Measurements from ENCODE around the gene SGMS1. TPM values are rescaled to one million over a fixed set of nuclear protein-coding genes. Genes with fewer than 3 reads are reported as not detected.

SGMS1 gene
- polyA plus RNA-seq, 1 donor from 2014 or later: 8.0 TPM

GRCh38 chr10:50473756-50474155, 150.0 kb downstream of the SGMS1 start:
- no peak overlapping the region for H3K9ac ChIP-seq (ENCODE audit: low read length)
- no peak overlapping the region for H3K27ac ChIP-seq (ENCODE audit: low read length)
- no peaks in the 10 kb centered on the region for H4K20me1 ChIP-seq (ENCODE audit: insufficient read depth)
- H3K36me3 ChIP-seq (ENCODE audit: insufficient read depth, low read length): no peaks in the 10 kb centered on the region
- no peak overlapping the region for H2AFZ ChIP-seq (ENCODE audit: low read depth, low read length)
- no peaks in the 10 kb centered on the region for H3K9me3 ChIP-seq (ENCODE audit: low read length)
- H3K27me3 ChIP-seq (ENCODE audit: insufficient read depth, low read depth, low read length): no peaks in the 10 kb centered on the region
- no peaks in the 10 kb centered on the region for H3K9me2 ChIP-seq (ENCODE audit: insufficient read depth, low read length)
- H3K79me2 ChIP-seq (replicated peaks; ENCODE audit: insufficient read depth, low read length): no peaks in the 10 kb centered on the region
- TF ChIP-seq TAF1 (IDR thresholded peaks at IDR 0.05; ENCODE audit: low read depth) (no peak), RAD21 (conservative IDR thresholded peaks at IDR 0.05) (no peak), SMC3 (conservative IDR thresholded peaks at IDR 0.05; ENCODE audit: poor library complexity) (no peak)
- H3K4me3 ChIP-seq (ENCODE audit: low read length): no peak overlapping the region
- H3K4me2 ChIP-seq (ENCODE audit: low read length): no peak overlapping the region
- no peaks in the 10 kb centered on the region for H3F3A ChIP-seq (ENCODE audit: insufficient read depth, low read length, poor library complexity, severe bottlenecking)

GRCh38 chr10:50472914-50473313, 150.8 kb downstream of the SGMS1 start:
- Histone ChIP-seq H3K4me2 (ENCODE audit: low read length) (no peak overlapping the region), H4K20me1 (ENCODE audit: insufficient read depth) (no peaks in the 10 kb centered on the region), H3K9ac (ENCODE audit: low read length) (no peak overlapping the region), H3K79me2 (replicated peaks; ENCODE audit: insufficient read depth, low read length) (no peaks in the 10 kb centered on the region), H3K36me3 (ENCODE audit: insufficient read depth, low read length) (no peaks in the 10 kb centered on the region), H3K27ac (ENCODE audit: low read length) (no peak overlapping the region), H3F3A (ENCODE audit: insufficient read depth, low read length, poor library complexity, severe bottlenecking) (no peaks in the 10 kb centered on the region), H2AFZ (ENCODE audit: low read depth, low read length) (no peak overlapping the region), H3K4me3 (ENCODE audit: low read length) (no peak overlapping the region), H3K27me3 (ENCODE audit: insufficient read depth, low read depth, low read length) (no peaks in the 10 kb centered on the region), H3K9me3 (ENCODE audit: low read length) (no peaks in the 10 kb centered on the region), H3K9me2 (ENCODE audit: insufficient read depth, low read length) (no peaks in the 10 kb centered on the region)
- no peak for TF ChIP-seq TAF1 (IDR thresholded peaks at IDR 0.05; ENCODE audit: low read depth)
- TF ChIP-seq SMC3 (conservative IDR thresholded peaks at IDR 0.05; ENCODE audit: poor library complexity): no peak
- TF ChIP-seq EP300 (conservative IDR thresholded peaks at IDR 0.05; ENCODE audit: poor library complexity, severe bottlenecking): no peak
- no peak for TF ChIP-seq MXI1 (conservative IDR thresholded peaks at IDR 0.05; ENCODE audit: poor library complexity, severe bottlenecking)
- no peak for TF ChIP-seq EZH2 (IDR thresholded peaks at IDR 0.05; ENCODE audit: borderline replicate concordance, insufficient read depth, low read length, poor library complexity, severe bottlenecking)
- no peak for TF ChIP-seq REST (IDR thresholded peaks at IDR 0.05; ENCODE audit: borderline replicate concordance)
- no peak for TF ChIP-seq CTCF (IDR thresholded peaks at IDR 0.05; ENCODE audit: poor library complexity, severe bottlenecking)
- TF ChIP-seq POLR2AphosphoS5 (IDR thresholded peaks at IDR 0.05): no peak
- no peak for TF ChIP-seq RAD21 (conservative IDR thresholded peaks at IDR 0.05)

- Histone ChIP-seq H2AFZ (ENCODE audit: low read depth, low read length) (no peak overlapping the region), H3K4me3 (ENCODE audit: low read length) (no peak overlapping the region), H3K27me3 (ENCODE audit: insufficient read depth, low read depth, low read length) (no peaks in the 10 kb centered on the region), H3K27ac (ENCODE audit: low read length) (no peak overlapping the region), H3K36me3 (ENCODE audit: insufficient read depth, low read length) (no peaks in the 10 kb centered on the region), H3K4me2 (ENCODE audit: low read length) (no peak overlapping the region), H3K9me3 (ENCODE audit: low read length) (no peaks in the 10 kb centered on the region), H3F3A (ENCODE audit: insufficient read depth, low read length, poor library complexity, severe bottlenecking) (no peaks in the 10 kb centered on the region), H4K20me1 (ENCODE audit: insufficient read depth) (no peaks in the 10 kb centered on the region), H3K9me2 (ENCODE audit: insufficient read depth, low read length) (no peaks in the 10 kb centered on the region), H3K79me2 (replicated peaks; ENCODE audit: insufficient read depth, low read length) (no peaks in the 10 kb centered on the region), H3K9ac (ENCODE audit: low read length) (no peak overlapping the region)
- TF ChIP-seq TAF1 (IDR thresholded peaks at IDR 0.05; ENCODE audit: low read depth): no peak
- no peak for TF ChIP-seq EZH2 (IDR thresholded peaks at IDR 0.05; ENCODE audit: borderline replicate concordance, insufficient read depth, low read length, poor library complexity, severe bottlenecking)
- TF ChIP-seq REST (IDR thresholded peaks at IDR 0.05; ENCODE audit: borderline replicate concordance): no peak
- TF ChIP-seq POLR2AphosphoS5 (IDR thresholded peaks at IDR 0.05): no peak
- TF ChIP-seq EP300 (conservative IDR thresholded peaks at IDR 0.05; ENCODE audit: poor library complexity, severe bottlenecking): no peak
- no peak for TF ChIP-seq SMC3 (conservative IDR thresholded peaks at IDR 0.05; ENCODE audit: poor library complexity)
- TF ChIP-seq MXI1 (conservative IDR thresholded peaks at IDR 0.05; ENCODE audit: poor library complexity, severe bottlenecking): no peak
- TF ChIP-seq RAD21 (conservative IDR thresholded peaks at IDR 0.05): no peak
- TF ChIP-seq CTCF (IDR thresholded peaks at IDR 0.05; ENCODE audit: poor library complexity, severe bottlenecking): no peak
Measured at GRCh38 chr10:50471583-50471975, 152.2 kb downstream of the SGMS1 start.

All from neural cell (in vitro differentiated cells).